Panc1 (cell line): Measurements from ENCODE around the gene SEC61G.

ENCODE experiments used
- POLR2AphosphoS5 ChIP-seq: IDR thresholded peaks from 2 replicates; pipeline ENCODE4 v1.6.1; 2012; ENCODE audit warnings: mild to moderate bottlenecking, low read depth, low read length, moderate library complexity
- TCF7L2 ChIP-seq: IDR thresholded peaks from 2 replicates; pipeline ENCODE4 v1.6.1; 2011; ENCODE audit warnings: mild to moderate bottlenecking, low read depth, low read length, inconsistent platforms
- TF ChIP-seq, protein P1 (sequence below), 2 experiments: IDR thresholded peaks; 2 replicates each; pipeline ENCODE4 v1.6.1; 2011 to 2012; ENCODE audit warnings: low read depth in 2 of 2, control low read depth in 1 of 2, low read length in 1 of 2, mild to moderate bottlenecking in 1 of 2, moderate library complexity in 1 of 2; ENCODE audit not compliant: insufficient read depth in 1 of 2
- TF ChIP-seq, protein P2 (sequence below): fragments of 450-650 bp; IDR thresholded peaks from 2 replicates; pipeline ENCODE4 v1.5.1; 2017; ENCODE audit warnings: mild to moderate bottlenecking

DNA sequence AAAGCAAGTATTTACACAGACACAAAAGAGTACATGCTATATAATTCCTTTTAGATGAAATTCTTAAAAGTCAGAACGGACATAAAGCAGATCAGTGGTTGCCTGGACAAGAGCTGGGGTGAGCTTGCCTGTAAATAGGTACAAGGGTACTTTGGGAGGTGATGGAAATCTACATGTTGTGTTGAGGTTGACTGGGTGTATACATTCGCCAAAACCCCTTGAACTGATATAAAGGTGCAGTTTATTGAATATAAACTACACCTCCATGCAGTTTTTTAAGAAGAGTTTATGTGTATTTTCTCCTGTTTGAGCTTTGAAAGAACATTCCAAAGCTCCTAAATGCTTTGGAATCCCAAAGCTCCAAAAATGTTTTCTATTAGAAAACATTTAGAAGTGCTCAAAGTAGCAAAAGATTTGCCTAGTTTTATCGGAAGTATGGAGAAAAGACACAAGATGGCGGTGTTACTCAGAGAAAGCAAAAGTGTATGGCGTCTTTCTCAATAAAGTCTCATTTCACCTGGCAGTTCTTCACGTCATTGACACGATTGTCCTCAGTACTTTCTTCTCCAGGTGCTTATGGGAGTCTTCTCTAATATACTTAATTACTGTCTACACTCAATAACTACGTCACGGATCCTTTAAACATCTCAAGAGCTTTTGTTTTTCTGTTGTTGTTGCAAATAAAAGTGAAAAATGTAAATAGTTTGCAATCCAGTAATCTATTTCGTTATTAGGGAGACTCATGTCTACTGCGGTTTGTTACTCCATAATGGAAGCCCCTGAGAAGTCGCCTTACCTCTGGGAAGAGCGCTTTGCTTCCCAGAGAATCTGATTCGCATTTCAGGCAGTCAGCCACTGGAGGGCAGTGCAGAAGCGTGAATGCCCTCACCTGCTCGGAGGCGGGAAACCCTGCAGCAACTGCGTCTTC is 14.7 kb upstream of the SEC61G start:
- no peak; the same call in 1 of the 2 replicates for TF ChIP-seq POLR2AphosphoS5
- TF ChIP-seq, protein P1, sequence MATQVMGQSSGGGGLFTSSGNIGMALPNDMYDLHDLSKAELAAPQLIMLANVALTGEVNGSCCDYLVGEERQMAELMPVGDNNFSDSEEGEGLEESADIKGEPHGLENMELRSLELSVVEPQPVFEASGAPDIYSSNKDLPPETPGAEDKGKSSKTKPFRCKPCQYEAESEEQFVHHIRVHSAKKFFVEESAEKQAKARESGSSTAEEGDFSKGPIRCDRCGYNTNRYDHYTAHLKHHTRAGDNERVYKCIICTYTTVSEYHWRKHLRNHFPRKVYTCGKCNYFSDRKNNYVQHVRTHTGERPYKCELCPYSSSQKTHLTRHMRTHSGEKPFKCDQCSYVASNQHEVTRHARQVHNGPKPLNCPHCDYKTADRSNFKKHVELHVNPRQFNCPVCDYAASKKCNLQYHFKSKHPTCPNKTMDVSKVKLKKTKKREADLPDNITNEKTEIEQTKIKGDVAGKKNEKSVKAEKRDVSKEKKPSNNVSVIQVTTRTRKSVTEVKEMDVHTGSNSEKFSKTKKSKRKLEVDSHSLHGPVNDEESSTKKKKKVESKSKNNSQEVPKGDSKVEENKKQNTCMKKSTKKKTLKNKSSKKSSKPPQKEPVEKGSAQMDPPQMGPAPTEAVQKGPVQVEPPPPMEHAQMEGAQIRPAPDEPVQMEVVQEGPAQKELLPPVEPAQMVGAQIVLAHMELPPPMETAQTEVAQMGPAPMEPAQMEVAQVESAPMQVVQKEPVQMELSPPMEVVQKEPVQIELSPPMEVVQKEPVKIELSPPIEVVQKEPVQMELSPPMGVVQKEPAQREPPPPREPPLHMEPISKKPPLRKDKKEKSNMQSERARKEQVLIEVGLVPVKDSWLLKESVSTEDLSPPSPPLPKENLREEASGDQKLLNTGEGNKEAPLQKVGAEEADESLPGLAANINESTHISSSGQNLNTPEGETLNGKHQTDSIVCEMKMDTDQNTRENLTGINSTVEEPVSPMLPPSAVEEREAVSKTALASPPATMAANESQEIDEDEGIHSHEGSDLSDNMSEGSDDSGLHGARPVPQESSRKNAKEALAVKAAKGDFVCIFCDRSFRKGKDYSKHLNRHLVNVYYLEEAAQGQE (IDR thresholded peaks at IDR 0.05; ENCODE audit: insufficient read depth in 1 of 2, low read depth in 2 of 2, low read length in 1 of 2): no peak
- TF ChIP-seq, protein P2, sequence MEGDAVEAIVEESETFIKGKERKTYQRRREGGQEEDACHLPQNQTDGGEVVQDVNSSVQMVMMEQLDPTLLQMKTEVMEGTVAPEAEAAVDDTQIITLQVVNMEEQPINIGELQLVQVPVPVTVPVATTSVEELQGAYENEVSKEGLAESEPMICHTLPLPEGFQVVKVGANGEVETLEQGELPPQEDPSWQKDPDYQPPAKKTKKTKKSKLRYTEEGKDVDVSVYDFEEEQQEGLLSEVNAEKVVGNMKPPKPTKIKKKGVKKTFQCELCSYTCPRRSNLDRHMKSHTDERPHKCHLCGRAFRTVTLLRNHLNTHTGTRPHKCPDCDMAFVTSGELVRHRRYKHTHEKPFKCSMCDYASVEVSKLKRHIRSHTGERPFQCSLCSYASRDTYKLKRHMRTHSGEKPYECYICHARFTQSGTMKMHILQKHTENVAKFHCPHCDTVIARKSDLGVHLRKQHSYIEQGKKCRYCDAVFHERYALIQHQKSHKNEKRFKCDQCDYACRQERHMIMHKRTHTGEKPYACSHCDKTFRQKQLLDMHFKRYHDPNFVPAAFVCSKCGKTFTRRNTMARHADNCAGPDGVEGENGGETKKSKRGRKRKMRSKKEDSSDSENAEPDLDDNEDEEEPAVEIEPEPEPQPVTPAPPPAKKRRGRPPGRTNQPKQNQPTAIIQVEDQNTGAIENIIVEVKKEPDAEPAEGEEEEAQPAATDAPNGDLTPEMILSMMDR: peak; percentile 96
- no peak for TF ChIP-seq TCF7L2
